ENCODE data around the gene IL6R.

Gene IL6R

DNA sequence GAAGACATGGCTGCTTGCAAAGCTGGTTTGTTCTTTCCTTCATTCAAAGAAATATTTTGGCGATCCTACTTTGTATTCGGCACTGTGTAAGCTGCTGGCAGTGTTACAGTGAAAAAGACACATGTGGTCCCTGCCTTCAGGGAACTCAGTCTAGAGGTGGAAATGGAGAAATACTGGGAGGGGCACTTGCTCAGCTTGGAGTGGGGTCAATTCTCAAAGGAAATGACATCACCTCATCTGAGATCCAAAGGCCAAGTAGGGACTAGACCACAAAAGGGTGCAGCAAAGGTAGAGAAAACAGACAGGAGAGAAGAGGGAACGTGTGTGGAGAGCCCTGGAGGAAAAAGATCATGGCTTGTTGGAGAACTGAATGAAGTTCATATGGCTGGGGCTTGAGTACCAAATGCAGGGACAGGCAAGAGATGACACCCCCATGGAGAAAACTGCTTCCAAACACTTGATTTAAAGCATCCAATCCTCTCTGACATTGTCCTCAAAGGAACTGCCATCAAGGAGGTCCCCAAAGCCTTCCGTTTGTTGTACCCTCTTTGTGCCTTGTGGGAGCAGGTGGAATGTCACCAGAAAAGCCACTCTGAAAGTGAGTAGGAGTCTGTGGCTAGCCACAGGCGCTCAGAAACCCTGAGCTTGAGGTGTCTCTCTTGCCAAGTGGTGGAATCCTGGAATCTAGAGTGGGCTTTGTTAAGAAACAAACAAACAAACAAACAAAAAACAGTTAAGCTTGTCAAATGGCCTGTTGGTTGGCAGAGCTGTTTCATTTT is 48.6 kb downstream of the IL6R start:
- DNase-seq, result no peak

DNA sequence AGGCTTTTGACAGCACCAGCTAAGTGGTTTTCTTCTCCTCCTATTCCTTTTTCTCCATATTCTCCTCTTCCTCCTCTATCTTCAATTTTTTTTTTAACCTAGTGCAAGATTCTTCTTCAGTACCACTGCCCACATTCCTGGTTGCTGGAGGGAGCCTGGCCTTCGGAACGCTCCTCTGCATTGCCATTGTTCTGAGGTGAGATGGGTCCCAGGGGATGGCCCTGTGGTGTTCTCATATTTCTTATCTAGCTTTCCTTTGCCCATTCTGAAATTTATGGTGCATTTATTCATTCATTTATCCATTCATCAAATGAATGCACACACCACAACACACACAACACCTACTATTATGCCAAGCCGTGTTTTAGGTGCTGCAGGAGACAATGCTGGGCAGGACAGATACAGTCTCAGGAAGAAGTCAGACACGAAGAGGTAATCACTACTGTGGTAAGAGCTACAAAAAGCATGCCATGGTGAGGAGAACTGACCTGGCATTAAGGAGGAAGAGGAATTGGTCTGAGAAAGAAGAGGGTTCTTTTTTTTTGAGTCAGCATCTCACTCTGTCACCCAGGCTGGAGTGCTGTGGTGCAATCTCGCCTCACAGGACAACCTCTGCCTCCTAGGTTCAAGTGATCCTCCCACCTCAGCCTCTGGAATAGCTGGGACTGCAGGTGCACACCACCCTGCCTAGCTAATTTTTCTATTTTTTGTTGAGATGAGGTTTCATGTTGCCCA is 49.4 kb downstream of the IL6R start:
- no peak for DNase-seq

DNA sequence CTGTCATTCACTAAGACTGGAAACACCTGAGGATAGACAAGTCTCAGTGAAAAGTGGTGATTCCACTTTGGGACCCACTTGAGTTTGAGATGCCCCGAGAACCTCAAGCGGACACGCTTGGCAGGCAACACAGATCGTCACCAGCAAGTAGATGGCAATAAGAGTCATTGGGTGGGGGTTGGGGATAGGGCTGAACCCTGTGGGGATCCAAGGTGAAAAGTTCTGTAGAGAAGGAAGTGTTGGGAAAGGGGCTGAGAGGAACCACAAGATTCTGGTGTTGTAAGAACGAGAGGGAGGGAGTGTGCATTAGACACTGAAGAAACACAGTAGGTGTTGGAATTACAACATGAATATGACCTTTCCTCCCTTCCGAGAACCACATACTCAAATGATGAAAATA is 51.5 kb downstream of the IL6R start:
- no peak for DNase-seq

DNA sequence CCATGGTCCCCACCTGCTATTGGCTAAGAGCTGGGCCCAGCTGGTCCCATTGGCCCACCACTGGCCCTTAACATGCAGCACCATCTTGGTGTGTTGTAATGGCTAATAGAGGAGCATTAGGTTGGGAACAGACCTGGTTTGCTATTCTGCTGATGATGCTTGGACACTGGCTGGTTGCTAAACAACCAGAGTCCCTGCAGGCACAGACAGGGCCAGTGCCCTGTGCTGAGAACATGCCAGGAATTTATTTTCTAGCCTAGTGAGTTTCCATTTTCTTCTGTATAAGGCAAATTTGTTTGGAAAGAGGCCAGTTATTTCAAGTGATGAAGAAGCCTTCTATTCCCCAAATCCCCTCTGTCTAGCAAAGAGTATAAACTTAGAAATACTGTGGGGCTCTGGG is 53.9 kb downstream of the IL6R start:
- DNase-seq, result no peak

DNA sequence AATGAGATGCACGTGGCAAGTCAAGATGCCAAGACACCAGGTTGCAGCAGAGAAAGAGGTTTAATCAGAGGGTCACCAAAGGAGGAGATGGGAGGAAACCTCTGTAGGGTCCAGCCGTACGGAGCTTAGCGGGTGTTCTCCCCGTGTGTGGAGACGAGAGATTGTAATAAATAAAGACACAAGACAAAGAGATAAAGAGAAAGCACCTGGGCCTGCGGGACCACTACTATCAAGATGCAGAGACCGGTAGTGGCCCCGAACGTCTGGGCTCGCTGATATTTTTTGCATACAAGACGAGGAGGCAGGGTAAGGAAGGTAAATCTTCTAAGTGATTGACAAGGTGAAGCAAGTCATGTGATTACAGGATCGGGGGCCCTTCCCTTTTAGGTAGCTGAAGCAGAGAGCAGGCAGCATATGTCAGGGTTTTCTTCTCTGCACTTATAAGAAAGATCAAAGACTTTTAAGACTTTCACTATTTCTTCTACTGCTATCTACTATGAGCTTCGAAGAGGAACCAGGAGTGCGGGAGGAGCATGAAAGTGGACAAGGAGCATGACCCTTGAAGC is 55.6 kb downstream of the IL6R start:
- DNase-seq, result no peak

DNA sequence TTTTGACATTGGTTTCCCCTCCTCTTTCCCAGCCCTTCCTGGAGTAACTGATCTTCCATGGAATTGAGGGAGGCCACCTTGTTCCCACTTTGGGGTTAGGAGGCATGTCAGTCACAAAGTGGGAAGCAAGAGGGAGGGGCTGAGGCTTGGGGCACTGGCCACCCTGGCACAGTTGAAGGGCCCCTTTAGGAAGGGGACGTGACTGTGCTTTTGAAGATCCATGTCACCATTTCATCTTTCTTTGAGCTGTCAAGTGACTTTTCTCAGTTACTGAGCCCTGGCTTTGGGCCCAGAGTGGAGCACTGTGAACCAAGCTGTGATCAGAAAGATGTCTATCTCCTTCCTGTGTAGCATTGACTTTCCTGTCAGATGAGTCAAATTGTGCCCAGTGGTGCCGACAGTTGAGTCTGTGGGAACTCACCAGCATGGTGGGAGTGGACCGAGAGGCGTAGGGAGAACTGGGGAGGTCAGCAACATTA is 58.4 kb downstream of the IL6R start:
- DNase-seq, result peak; percentile 63

DNA sequence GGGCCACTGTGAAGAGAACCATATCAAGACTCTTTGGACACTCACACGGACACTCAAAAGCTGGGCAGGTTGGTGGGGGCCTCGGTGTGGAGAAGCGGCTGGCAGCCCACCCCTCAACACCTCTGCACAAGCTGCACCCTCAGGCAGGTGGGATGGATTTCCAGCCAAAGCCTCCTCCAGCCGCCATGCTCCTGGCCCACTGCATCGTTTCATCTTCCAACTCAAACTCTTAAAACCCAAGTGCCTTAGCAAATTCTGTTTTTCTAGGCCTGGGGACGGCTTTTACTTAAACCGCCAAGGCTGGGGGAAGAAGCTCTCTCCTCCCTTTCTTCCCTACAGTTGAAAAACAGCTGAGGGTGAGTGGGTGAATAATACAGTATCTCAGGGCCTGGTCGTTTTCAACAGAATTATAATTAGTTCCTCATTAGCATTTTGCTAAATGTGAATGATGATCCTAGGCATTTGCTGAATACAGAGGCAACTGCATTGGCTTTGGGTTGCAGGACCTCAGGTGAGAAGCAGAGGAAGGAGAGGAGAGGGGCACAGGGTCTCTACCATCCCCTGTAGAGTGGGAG is 60.6 kb downstream of the IL6R start:
- DNase-seq, result no peak

GRCh38 chr1:154466206-154466605 is 61.1 kb downstream of the IL6R start:
- no peak for DNase-seq

DNA sequence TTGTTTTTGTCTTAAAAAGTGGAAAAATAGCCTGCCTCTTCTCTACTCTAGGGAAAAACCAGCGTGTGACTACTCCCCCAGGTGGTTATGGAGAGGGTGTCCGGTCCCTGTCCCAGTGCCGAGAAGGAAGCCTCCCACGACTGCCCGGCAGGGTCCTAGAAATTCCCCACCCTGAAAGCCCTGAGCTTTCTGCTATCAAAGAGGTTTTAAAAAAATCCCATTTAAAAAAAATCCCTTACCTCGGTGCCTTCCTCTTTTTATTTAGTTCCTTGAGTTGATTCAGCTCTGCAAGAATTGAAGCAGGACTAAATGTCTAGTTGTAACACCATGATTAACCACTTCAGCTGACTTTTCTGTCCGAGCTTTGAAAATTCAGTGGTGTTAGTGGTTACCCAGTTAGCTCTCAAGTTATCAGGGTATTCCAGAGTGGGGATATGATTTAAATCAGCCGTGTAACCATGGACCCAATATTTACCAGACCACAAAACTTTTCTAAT is 61.8 kb downstream of the IL6R start:
- DNase-seq, result no peak

GRCh38 chr1:154467434-154468102 is 62.4 kb downstream of the IL6R start:
- no peak for DNase-seq

DNA sequence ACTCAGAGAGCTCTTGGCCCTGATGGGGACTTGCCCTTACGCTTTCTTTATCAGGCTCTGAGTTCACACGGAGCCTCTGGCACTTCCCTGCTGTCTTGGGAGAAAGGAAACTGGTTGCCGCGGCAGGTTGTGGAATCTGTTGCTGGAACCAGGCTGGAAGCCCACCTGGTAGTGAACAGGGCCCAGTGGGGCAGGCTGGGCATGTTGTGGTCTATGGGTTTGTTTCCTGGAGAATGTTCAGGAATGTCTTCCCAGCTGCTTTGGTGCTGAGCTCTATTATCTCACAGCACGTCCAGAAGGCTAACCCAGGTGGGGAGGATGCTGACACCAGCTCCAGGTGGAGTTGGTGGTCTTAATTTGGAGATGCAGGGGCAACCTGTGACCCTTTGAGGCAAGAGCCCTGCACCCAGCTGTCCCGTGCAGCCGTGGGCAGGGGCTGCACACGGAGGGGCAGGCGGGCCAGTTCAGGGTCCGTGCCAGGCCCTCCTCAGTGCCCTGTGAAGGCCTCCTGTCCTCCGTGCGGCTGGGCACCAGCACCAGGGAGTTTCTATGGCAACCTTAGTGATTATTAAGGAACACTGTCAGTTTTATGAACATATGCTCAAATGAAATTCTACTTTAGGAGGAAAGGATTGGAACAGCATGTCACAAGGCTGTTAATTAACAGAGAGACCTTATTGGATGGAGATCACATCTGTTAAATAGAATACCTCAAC is 63.5 kb downstream of the IL6R start:
- no peak for DNase-seq

- DNase-seq, result no peak
Measured at GRCh38 chr1:154469844-154470560, 64.9 kb downstream of the IL6R start.

GRCh38 chr1:154471304-154471703 is 66.2 kb downstream of the IL6R start:
- no peak for DNase-seq

DNA sequence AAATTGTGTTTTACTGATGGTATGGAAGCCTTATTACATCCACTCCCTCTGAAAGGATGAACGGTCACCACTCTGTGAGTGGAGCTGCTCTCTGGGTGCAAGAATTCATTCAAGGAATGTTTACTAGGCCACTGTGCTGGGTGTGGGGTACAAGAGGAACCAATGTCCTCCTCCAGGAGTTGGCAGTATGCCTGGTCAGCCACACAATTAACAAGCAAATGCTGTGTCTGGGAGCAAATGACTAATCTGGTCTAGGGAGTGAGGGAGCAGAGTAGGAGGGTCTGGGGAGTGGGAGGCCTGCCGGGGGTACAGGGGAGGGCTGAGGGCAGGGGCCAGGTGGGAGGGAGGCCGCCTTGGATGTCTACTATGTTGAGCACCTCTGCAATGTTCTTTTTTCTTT is 69.7 kb downstream of the IL6R start:
- DNase-seq, result no peak

GRCh38 chr1:154476791-154477190 is 71.6 kb downstream of the IL6R start:
- no peak for DNase-seq

- no peak for DNase-seq
Measured at GRCh38 chr1:154478013-154478412, 72.9 kb downstream of the IL6R start.

DNA sequence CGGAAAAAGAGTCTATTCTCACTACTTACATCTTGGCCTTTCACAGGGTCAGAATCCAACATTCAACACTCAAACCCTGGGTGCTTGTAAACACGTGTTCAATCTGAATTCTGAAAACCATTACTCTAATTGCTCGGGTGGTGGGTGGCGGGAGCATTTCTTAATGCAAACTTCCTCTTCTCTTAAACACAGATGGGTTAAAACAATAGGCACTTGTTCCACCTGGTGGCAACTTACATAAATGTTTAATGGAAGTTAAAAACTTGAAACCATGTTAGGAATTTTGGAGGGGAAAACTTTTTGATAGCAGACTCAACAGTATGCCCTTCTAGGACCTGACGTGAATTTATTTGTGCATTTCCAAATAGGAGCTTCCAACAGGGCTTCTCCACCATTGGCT is 73.5 kb downstream of the IL6R start:
- peak; percentile 16 for DNase-seq

DNA sequence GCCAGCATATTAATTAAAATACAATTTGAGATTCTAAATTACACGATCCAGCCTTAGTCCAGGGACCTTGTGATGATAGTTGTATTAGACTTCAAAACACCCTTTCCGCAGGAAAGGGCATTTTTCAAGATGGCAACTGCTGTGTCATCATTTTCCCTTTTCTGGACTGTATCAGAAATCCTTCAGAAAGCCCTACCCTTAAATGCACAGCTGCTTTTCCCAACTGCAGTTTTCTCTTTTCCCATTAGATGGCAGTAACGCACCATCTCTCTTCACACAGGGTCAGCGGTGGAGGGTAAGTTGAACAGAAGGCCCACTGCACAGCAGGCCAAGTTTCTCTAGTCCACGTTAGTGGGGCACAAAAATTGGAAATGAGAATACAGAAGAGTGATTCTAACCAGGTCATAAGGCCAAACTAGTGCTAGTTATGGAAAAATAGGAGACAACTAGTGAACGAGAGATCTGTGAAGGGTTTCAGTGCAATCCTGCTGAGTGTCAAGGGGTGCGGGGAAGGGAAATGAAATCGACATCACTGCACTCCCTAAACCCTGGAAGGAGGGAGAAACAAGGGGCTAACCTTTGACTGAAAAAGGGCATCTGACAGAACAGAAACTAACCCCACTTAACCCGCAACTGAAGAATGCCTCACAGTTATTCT is 74.8 kb downstream of the IL6R start:
- peak; percentile 43 for DNase-seq

DNA sequence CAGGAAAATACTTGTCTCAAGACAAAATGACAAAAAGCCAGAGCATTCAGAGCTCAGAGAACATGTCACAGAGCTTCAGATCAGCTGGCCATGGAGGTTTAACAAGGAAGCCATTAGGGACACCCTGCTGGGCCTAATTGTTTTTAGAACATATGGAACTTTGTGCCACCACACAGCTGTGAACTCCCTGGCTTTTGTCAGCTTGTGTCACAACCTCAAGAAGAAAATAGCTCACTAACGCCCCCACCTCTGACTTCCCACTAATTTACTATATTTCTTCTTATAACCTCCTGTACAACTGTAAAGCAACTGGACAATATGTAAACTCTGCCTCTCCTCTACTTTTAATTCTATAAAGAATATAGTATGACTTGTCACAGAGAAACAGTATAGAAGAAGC is 75.9 kb downstream of the IL6R start:
- no peak for DNase-seq

GRCh38 chr1:154483941-154484803 is 79.0 kb downstream of the IL6R start:
- DNase-seq, result no peak

Data from activated CD4-positive, alpha-beta T cell treated with anti-CD3 and anti-CD28 coated beads, Interleukin-2, amount 50 U/mL, for 1 hour (primary cell).